NK-92 (cell line): ENCODE results near the gene RPTOR.

Source experiments
- DNase-seq: peaks from one replicate; lab custom pipeline; 2025; ENCODE audit not compliant: unreplicated experiment; lab: John Stamatoyannopoulos, UW

RPTOR gene

DNA sequence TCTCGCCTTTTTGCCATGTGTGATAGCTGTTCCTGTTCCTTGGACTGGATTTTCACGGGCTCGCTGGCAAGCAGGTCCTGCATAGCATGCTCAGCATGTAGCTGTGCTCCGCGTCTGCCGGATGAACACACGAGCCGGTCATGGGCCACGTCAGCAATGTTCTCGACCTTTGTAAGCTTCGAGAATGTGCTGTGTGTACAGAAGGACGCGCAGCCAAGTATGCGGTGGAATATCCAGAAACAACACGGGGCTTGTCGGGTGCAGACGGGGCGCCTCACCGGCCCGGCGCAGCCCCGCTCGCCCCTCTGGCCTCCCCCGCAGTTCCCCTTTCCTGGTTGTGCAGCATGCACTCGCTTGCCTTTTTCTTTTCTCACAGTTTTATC lies 42.2 kb downstream of the RPTOR start:
- no peak for DNase-seq

DNA sequence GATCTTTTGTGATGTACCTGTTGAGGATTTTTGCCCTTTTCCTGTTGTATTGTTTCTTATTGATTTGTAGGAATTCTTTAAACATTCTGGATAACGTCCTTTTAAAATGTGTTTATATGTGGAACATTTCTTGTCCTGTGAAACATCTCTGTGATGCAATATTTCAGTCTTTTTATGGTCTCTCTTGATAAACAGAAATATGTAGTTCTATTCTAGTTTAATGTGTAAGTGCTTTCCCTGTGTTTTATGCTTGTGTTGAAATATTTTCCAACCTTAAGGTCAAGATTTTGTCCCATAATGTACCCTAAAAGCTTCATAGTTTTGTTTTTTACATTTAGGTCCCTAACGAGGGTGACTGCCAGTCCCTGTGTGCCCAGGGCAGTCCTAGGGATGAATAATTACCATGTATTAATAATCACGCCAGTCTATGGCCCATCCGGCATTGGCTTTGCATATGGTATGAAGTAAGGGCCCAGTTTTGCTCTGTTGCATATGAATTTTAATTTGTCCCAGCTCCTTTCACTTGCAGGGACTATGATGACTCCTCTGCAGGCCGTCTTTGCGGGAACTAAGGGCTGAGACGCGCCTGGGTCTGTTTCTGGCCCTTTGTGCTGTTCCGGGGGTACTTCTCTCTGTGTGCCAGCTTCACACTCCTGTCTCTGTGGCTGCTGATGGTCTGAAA lies 44.2 kb downstream of the RPTOR start:
- DNase-seq: no peak

DNA sequence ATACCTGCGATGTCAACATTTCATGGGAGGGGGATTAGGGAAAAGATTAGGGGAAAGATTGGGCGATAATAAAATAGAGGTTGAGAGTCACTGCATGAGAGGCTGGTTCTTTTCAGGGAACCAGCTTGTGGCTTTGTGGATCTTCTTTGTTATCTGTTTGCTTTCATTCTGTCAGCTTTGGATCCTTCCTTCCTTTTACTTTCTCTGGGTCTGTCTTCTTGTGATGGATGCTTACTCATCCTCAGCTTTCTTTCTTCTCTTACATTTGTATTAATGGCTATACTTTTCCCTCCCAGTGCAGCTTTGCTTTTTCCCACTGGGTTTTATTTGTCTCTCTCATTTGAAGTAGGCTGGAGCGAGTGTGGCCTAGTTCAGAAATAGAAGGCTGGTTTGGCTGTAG lies 47.1 kb downstream of the RPTOR start:
- no peak for DNase-seq

DNA sequence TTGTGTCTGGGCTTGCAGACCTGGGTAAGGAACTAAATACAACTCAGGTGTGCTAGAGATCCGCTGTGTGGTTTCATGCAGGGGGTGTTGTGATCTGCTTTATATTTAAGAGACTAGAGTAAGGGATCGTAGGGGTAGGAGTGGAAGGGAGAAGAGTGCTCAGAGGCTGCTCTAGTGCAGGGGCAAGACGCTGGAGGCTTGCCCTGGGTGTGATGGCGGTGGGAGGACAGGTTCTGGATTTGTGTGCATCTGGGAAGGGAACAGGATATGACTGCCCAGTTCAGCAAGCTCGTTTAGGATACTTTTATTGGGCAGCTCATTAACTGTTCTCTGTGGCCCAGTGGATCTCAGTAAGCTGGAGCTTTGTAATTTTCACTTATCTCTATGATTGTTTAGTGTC lies 47.6 kb downstream of the RPTOR start:
- DNase-seq: no peak

DNA sequence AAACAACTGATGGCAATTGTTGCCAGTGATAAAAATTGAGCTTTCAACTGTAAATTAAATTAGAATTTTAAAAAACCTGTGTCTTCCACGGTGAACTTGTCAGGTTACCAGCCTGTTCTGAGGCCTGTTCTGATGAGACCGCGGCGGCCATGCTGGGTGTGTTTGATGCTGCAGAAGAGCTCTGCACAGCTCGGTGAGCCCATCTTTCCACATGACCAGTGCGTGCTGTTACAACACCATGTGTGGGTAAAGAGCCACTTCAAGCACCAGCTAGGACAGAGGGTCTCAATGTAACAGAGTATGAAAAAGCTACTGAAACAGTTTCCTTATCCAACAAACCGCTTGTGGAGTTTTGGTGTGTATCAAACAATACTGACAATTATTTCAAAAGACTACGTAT lies 48.5 kb downstream of the RPTOR start:
- no peak for DNase-seq

DNA sequence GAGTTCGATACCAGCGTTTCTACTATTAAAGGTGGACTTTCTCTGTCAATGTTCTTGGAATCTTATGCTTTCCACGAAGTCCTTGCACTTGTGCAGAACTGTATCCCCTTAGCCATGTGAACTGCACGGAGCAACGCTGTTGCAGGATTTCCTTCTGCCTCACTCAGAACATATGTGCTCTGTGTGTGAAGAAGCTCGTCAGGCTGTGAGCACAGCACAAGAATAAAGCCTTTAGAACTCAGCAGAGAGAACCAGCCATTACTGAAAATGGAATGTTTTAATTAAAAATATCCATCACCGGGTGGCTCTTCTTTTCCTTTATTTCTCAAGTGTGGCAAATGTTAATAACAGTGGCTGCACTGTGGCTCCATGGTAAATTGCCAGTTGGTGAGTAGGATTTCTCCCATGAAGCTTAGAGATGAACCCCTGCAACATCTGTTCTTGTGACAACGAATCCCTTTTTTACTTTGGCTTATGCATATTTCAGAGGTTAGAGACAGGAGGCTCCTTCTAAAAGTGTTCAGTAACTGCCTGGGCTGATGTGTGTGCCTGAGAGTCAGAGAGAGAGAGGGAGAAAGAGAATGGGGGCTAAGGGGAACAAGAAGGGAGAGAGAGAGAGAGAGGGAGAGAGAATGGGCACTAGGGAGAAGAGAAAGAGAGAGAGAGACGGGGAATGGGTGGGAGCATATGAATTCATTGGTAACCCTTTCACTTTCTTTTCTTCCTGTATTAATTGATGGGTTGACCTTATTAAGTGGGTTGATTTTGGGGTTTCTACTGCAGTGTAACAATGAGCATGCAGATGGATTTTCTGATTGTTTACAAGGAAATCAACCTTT lies 50.0 kb downstream of the RPTOR start:
- DNase-seq: no peak

DNA sequence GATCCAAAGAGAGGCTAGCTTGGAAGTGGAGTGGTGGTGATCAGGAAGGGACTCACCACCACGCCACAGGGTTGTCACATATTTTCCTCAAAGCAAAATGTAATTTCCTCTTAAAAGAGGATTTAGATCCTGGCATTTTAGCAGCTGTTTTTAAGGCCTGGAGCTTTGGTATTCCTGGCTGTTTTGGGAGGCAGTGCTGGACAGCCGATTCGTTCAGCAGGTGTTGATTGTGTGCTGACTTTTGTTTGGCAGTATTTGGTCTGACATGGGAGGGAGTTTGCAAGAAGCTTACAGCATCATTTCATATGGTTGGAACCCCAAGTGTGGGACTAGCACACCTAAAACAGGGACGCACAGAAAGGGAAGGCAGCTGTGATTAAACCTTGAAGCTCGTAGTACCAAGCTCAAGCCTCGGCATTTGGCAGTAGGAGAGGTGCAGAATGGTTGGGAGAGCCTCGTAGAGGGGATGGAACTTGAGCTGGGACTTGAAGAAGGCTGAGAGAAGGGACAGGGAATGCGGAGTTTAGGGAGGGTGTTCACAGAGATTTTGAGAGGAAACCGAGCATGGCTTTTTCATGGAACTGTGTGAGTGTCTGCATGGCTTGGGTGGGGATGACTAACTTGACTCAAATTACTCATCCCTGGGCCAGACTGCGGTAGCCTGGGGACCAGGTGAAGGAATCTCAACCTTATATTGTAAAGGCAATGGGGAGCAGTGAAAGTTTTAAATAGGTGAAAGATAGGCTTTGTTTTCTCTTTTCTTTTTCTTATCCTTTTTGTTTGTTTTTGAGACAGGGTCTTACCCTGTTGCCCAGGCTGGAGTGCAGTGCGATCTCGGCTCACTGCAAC lies 52.3 kb downstream of the RPTOR start:
- DNase-seq: no peak

DNA sequence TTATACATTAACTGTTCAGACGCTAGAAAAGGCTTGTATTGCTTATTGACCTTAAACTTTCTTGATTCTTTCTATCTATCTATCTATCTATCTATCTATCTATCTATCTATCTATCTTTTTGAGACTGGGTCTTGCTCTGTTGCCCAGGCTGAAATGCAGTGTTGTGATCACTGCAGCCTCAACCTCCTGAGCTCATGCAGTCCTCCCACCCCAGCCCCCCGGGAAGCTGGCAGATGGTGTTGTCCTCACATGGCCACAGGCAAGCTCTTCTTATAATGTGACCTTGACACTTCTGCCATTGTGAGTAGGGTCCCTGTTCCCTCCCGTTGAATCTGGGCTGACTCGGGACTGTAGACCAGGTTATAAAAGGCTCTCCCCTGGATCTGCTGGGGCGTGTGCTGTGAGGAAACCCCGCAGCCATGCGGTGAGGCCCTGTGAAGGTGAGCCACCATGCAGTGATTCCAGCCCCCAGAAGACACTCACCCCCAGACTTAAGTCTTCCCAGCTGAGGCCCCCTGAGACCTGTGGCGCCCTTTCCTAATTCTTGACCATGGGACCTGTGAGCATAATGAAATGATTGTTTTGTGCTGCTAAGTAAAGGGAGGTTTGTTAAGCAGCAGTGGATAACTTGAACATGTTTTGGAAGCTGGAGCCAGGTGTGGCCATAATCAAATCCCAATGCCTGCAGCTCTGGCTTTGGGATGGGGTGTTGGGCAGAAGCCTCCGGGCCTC lies 54.3 kb downstream of the RPTOR start:
- no peak for DNase-seq

DNA sequence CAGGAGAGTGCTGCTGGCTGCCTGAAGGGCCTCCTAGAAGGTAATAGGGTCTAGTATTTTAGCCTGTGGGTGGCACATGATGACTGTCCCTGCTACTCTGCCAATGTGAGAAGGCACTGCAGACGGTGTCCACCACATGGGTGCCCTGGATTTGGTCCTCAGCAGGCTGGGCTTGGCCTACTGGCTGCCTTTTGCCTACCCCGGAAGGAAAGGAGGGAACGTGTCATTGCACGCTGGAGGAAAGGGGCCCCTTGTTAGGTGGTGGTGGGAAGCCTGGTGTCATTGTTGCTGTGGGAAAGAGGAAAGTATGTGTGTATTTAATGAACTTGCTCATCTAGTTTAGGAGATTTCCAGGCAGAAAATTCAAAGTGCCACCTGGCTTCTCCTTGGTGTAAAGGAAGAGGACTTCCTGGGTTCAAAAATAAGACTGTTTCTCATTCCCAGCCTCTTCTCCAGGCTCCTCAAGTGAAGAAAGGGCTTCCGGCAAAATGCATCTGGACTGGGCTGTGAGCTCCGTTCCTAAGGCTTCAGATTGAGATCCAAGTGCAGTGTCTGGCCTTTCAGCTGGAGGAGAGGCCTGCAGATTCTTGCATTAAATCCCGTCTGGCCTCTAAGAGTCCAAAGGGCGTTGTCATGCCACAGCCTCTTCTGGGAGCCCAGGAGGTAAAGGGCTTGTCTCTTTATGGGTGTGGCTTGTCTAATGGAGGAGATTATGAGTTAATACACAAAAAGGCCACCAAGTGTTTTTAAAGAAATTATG lies 55.1 kb downstream of the RPTOR start:
- no peak for DNase-seq

DNA sequence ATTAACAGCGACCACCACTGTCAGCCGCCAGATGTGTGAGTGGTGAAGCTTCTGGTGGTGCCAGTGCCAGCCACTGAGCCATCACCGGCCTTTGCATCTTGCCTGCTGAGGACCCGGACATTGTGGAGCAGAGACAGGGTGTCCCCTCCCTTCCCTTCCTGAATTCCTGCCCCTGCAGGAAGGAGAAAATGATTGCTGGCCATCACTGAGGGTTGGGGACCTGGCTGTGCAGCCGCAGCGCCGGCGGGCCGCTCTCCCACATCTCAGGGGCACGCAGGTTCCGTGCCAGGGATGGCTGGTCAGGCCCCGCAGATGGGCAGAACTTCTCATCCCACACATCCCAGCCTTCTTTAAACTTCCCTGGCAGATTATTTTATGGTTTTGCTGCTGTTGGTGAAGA lies 56.5 kb downstream of the RPTOR start:
- DNase-seq: no peak

DNA sequence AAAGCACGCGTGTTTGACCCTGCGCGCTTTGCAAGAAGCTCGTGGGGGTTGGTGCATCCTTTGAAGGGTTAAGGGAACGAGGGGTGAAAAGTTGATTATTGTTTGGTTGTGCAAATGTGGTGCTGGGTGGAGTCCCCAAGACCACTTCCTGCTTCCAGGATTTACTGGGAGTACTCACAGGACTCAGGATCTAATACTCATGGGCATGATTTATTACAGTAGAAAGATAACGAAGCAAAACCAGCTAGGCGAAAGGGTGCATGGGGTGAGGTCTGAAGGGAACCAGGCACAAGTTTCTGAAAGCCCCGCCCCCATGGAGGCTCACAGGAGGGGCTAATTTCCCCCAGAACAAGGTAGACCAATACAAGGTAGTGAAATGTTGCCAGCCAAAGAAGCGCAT lies 58.8 kb downstream of the RPTOR start:
- DNase-seq: no peak

DNA sequence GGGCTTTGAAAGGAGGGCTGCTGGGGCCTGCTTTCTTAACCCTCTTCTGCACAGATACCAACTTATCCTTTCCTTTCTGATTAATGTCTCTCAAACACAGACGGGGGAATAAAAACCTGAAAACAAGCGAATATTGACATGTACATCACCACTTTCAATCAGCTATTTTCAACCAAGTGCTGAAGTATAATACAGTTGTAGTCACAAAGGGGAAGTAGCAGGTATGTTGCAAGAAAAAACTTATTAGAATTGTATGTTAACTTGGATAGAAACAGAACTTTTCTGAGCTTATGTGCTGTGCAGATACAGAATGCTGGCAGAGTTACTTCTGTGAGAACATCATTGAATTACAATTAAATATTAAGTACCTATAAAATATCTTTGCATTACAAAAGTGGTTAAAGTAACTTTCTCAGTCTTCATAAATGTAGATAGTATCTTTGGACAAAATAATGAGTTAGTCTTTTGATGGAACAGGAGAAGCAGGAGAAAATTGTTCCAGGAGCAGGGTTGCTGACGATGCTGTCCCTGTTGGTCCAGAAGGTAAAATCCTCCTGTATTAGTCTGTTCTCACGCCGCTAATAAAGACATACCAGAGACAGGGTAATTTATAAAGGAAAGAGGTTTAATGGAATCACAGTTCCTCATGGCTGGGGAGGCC lies 59.5 kb downstream of the RPTOR start:
- no peak for DNase-seq

DNA sequence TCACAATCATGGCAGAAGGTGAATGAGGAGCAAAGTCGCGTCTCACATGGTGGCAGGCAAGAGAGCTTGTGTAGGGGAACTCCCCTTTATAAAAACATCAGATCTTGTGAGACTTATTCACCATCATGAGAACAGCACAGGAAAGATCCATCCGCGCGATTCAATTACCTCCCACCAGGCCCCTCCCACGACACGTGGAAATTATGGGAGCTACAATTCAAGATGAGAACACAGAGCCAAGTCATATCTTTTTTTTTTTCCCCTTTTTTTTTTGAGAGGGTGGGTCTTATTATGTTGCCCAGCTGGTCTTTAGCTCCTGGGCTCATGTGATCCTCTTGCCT lies 60.0 kb downstream of the RPTOR start:
- DNase-seq: no peak

DNA sequence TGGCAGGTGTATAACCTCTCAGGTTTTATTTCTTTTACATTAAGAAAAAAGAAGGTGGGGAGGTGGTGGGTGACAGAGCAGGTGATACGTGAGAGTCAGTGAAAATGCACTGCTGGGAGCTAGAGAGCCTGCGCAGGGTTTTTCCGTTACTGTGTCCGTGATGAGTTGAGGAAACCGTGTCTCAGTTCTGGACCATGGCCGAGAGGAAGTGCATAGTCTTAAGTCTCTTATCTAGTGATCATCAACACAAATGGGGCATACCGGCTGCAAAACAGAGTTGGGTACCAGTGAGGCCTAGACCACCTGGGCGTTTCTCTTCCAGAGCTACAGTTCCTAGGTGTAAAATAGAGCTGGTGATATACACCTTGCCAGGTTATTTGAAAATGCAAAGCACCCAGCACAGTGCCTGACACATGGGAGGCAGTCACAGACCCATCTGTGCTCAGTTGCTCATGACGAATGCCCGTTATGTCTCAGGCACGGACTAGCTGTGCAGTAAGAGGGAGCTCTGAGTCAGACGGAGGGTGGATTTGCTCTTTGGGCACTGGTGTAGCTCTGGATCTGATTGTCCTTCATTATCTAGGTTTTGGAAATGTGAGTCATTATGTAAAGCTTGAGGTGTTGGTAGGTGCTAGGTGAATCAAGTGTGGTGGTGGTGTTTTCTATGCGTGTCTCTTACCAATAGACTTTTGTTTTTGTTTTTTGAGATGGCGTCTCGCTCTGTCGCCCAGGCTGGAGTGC lies 60.9 kb downstream of the RPTOR start:
- no peak for DNase-seq

DNA sequence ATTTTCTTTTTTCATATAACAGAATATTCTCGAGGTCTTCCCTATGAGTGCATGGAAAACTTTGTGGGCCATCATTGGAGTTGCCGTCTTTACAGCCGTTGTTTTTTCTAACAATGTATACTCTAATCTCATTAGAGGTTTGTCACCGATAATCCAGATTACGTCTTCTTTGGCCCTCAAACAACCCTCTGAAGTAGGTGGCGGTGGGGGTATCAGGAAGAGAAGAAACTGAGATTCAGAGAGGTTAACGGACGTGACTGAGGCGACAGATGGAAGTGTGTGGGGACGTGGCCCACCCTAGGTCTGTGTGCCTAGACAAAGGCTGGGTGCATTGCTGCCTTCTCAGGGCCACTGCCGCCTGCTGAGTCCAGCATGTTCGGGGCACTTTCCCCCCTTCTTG lies 63.7 kb downstream of the RPTOR start:
- no peak for DNase-seq

DNA sequence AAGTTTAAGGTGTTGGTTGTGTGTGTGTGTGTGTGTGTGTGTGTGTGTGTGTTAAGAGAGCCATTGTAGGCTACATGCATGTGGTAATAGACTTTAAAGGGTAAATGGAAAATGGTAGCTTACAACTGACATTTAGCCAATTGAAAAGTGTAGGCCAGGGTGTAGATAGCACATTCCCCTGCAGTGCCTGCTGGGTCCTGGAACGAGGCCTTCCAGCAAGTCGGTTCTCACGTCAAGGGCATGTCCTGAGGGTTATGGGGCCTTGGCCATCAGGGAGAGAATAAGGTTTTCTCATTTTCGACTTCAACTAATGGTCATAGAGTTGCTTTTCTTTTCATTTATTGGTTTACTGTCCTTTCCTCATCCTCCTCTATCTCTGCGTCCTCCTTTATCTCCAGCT lies 65.1 kb downstream of the RPTOR start:
- no peak for DNase-seq

DNA sequence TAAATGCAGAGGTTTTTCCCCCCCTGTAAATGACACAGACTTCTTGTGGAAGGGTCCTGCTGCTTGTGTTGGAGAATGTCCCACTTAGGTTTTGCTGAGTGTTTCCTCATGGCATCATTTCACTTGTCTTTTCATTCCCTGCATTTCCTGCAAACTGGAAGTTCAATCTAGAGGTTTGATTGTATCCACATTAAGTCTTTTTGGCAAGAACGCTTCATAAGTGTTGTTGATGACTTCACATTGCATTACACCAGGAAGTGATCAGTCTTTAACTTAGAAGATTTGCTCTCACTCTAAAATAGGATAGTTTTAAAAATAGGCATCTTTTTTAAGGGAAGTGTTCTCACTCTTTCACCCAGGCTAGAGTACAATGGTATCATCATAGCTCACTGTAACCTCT lies 67.2 kb downstream of the RPTOR start:
- no peak for DNase-seq

DNA sequence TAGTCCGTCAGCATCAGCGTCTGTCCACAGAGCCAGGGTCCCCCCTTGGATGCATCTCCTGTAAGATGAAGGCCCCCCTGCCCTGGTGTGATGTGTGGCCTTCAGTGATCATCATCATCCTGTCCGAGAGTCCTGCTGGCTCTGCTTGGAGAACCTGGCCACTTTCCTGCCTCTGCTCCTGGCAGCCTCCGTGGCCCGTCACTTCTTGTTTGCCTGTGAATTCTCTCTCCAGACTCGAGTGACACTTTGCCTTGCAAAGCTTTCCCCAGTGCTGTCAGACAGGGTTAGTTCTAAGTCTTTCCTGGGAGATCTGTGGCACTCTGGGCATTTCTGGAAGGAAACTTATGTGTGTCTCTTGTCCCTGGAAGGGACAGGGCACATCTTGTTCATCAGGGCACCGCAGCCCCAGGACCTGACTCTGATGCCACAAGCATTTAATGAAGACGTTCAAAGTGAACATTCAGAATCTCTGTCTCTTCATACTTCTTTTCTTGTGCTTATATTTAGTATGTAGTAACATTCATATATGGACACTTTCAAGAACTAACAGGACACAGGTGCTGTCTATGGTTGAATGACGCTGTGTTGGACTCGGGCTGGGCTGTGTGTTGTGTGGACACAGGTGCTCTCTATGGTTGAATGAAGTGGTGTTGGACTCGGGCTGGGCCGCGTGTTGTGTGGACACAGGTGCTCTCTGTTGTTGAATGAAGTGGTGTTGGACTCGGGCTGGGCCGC lies 68.5 kb downstream of the RPTOR start:
- DNase-seq: no peak

DNA sequence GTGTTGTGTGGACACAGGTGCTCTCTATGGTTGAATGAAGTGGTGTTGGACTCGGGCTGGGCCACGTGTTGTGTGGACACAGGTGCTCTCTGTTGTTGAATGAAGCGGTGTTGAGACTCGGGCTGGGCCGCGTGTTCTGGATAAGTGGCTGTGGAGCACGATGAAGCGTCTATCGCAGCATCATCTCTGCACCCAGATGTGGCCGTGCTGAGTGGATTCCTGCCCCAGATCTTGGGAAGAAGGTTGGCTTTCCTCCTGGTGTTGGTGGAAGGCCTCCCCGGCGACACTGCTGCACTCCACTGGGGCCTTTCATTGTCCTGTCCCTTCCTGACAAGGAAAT lies 69.1 kb downstream of the RPTOR start:
- no peak for DNase-seq
